ENCODE data around the gene PDIA5.

The PDIA5 gene

DNA sequence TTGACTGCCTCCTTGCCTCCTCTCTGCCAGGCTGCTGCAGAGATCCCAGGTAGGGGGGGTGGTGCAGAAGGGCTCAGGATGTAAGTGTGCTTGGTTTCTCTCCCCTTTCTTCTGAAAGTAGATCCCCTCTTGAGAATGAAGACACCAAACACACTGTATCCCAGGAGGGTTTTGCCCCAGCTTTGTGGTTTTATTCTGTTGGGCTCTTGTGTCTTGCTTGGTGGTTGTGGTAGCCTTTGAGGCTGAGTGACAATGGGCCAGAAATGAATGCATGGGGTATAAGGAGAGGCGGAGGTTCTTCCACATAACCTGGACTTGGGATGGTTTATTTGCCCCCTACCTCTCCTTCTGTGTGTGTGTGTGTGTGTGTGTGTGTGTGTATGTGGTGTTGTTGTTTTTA lies 5.7 kb downstream of the PDIA5 start:
- no peak for DNase-seq

DNA sequence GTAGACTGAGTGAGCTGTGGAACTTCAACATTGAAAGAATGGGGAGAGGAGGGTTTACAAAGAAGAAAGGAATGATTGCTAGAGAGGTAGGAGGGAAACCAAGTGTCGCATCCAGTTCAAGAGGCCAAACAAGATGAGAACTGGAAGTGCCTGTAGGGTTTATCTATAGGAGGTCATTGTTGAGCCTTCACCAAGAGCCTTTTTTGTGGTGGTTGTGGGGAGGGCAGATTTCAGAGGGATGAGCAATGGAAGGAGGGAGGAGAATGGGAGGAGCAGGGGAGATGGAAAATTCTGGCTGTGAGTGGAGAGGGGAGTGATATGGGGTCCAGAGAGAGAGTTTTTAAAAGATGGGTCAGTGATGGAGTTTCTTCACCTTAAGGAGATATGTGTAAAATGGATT lies 8.5 kb downstream of the PDIA5 start:
- no peak for DNase-seq

DNA sequence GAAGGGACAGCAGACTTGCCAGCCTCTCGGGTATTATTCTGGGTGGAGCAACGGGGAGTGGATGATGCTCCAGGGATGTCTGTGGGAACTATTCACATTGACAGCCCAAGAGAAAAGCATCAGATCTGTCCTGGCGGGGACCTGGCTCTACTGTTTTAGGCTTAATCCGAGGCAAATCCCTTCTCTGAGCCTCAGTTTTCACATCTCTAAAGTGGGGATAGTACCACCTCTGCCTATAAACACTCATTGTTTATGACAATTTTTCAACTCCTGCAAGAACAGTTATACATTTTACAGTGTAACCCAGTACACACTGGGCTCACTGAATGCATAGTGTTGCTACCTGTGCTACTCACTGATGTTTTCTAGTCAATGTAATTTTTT lies 9.3 kb downstream of the PDIA5 start:
- DNase-seq: no peak

DNA sequence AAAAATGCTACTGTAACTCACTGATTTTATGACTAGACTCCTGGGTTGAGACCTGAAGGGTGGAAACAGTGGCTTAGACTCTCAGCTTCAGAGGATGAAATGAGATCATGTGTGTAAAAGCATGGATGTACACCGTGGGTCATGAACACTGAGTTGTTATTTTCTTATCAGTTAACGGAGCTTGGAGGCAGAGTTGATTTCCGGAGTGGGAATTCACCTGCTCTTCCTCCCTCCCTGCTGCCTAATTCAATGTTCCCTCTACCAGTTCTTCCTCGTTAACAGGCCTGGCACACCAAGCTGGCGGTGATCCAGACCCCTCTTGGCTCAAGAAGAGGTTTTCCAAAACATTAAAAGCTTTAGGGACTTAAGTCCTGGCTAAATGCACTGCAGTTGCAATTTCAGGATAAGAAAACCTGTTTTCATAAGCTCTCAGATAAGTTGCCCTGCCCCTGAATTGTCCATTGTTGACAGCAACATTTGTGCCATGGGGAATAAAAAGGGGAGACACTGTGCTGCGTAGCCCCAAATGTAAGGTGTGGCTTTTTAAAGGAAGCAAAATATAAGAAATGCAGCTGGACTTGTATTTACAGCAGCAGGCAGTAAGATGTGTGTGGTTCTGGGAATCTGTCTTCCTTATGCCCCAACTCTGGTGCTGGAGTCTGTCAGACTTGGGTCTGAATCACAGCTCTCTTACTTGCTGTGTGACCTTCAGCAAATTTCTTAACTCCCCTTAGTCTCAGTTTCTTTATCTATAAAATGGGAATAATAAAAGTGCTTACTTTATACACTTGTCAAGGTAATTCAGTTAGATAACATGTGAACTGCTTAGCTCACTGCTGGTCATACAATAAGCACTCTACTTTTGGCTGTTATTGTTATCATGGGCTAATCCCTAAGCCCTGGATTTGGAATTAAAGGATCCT lies 9.9 kb downstream of the PDIA5 start:
- no peak for DNase-seq

DNA sequence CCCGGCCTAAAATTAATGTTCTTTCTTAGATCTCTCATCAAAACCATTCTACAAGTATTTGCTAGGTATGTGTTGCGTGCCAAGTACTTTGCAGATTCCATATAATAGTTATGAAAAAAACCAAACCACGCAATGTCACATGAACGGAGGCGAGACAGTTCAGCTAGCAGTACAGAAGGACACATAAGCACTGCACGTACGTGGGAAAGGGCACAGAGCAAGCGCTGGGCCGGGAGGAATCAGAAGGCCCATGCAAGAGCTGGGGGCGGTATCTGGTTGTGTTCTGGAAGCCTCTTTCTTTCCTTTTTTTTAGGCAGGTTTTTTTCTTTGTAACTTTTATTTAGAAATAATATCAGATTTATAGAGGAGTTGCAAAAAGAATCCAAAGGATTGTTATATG lies 11.3 kb downstream of the PDIA5 start:
- DNase-seq: no peak

DNA sequence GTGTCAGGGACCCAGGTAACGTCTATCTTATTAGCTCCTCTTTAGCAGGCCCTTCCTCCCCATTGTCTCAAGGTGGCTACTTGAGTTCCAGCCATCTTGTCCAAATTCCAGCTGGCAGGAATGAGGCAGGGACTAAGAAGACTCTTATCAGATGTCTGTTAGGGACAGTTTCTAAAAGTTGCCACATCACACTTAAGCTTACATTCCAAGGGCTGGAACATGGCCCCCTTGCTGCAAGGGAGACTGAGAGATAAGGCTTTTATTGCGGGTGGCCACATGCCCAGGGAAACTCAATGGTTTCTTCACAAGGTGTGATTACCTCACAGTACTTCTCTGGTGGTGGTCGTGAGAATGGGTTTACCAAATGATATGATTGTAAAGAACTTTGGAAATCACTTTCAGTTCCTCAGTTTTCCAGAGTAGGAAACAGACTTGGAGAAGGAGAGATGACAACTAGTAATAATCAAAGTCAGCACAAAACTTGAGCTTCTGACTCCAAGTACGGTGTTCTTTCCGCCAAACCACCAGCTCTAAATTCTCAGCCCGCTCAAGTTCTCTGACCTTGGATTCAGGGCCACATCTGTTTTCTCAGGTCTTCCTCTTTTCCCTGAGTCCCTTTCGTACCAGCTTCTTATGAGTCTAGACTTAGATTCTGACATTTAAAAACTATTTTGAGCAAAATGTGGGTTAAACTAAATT lies 14.2 kb downstream of the PDIA5 start:
- no peak for DNase-seq

DNA sequence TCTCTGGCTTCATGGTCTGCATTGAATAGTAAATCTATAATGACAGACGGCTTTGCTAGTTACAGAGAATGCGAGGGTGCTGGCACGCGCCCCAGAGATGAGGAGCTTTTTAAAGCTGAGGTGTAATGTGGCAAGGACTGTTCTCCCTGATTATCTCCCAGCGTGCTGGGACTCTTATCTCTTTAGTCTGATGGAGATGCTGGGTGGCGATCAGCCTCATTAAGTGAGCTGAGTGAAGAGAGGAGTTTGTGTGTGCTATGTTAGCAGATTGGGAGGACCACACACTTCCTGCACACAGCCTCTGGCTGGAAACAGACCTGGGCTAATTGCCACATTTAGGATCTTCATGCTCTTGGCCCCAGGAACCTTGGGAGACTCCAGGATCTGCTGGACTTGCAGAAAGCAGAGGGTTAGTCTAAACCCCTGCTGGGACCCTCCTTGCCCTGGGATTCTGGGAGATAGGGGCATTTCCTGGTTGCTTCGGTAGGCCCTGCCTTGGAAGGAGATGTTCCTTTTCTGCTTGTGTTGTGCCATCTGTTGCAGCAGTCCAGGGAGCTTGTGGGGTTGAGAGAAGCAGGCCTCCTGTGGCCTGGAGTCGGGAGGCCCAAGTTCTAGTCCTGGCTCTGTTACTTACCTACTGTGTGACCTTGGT lies 15.0 kb downstream of the PDIA5 start:
- DNase-seq: no peak

DNA sequence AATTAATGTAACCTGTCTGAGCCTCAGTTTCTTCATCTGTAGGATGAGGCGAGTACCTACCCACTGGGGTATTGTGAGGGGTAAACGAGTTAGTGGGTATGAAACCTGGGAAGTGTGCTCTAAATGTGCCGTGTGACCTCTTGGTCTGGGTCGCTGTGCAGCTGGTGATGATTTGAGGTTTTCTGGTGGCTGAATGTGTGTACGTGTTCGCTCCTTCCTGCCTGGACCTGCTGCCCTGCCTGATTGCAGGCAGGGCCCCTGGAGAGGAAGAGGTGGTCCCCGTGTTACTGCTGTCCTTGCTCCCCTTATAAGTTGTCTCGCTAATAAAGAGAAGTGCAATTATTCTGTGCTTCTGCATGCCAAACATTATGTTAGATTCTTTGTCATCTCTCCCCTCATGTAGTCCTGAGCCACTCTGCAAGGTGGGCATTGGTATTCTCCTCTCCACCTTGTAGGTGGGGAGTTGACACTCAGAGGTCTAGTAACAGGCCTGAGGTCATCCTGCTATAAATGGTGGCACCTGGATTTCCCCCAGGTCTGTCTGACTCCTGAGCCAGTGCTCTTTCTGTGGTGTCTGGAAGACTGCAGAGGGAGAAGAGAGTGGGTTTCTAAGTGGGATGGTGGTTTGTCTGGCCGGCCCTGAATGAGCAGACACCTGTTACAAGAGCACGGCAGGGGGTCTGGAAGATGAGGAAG lies 15.7 kb downstream of the PDIA5 start:
- no peak for DNase-seq

DNA sequence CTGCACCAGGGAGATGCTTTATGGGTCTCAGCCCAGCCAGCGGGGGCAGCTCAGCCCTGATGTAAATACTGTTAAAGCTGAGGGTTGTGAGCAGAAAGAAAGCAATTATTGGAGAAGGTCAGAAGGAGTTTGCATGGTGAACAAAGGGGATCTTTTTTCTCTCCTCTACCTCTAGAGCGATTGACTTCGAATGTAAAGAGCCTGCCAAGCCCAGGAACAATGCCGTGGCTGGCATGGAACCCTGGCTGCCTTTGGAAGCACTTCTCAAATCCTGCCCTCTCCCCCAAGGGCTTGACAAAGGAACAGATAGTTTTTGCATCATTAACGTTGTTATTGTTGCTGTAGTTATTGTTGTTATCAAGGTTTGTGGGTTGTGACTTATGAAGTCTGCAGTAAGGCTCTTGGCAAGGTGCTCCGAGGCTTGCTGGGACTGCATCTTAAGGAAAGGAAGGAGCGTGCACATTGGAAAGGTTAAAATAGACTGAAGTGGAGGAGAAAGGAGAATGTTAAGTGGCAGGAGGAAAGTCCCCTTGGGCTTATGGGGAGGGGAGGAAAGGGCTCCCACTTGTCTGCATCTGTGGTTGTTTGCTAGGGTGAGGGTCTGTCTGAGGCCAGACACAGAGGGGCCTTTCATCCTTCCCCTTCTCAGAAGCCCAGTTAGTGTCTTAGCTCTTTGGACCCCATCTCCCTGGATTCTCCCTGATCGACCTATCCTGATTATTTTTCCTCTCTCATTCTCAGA lies 16.7 kb downstream of the PDIA5 start:
- DNase-seq: no peak

DNA sequence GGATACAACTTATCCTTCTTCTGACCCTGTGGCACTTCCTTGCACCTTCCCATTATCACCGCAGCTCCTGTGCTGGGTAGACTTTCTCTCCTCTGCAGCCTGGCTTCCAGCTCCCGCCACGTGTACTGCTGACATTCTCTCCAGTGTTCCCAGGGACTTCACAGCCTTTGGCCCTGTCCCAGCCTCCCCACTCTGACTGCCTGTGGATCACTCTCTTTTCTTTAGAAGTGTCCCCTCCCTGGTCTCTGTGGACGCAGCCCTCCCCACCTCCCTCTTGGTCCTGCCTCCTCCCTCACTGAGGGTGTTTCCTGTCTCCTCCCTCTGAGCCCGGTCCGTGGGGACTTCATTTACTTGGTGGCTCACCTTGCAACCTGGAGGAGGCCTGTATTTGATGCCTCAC lies 17.4 kb downstream of the PDIA5 start:
- DNase-seq: no peak

DNA sequence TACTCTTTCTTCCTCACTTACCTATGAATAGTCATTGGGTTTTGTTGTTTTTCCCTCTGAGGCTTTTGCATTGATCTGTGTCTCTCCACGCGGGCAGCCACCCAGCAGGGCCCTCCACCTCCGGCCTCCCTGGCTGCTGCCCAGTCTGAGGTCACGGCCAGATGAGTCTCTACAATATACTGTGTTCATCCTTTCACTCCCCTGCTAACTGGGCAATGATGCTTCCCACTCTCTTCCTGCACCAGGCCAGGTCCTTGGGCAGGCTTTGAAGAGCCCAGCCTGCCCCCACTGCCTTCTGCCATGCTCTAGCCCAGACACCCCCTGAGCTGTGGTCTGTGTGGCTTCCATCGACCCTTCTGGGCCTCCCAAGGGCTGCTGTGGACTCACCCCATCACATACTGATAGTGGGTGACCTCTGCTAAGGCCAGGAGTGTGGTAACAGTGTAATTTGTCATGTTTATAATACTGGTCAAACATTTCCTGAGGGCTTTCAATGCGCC lies 18.0 kb downstream of the PDIA5 start:
- DNase-seq: no peak

DNA sequence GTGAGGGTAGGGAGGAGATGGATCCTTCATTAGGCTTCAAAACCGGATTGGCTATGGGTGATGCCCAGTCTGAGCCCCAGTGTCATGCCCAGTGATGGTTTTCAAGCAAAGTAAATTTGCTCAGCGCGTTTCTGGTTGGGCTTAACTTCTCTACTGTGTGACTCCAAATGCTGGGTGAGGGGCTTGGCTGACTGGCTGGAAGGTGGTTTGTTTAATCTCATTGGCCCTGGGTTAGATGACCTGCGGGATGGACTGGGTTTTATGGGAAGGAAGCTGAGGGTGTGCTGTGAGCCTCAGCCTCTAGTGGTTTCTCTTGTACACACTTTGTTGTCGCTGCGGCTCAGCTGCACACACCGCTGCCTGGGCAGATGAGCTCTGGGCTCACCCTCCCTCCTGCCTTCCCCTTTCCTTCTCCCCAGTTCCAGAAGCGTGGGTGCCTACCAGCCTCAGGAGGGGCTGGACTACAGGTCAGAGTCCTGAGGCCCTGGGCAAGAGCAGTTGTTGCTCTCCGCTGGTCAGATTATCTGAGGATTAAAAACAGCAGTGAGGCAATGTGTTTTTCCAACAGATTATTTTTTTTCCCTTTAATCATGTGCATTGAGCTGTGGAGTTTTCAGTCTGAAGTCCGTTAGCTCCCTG lies 18.6 kb downstream of the PDIA5 start:
- DNase-seq: no peak

DNA sequence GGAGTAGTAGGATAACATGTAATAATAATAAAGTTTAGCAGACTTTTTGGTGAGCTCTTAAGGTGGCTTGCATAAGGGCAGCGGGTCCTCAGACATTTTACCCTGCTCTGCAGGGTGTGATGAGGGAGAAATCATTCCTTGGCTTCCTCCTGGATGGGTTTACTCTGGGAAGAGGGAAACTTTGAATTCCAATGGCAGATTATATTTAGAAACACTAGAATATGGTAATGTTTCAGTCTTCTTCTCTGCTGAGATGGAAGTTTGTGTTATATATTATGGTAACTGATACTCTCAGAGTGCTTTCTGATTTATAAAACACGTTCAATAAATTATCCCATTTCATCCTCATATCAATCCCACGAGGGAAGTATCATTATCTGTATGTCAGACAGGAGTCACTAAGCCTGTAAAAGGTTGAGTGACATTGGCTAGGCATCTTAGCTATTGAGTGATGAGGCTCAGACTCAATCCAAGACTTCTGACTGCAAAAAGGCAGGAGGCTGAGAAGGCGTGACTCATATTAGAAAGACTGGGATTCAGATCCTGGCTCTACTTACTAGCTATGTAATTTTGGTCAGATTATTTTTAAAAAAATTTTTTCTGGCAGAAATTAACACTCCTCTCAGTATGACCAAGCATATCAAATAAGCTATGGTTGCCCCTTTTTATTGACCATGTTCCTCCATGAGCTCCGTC lies 19.3 kb downstream of the PDIA5 start:
- no peak for DNase-seq

DNA sequence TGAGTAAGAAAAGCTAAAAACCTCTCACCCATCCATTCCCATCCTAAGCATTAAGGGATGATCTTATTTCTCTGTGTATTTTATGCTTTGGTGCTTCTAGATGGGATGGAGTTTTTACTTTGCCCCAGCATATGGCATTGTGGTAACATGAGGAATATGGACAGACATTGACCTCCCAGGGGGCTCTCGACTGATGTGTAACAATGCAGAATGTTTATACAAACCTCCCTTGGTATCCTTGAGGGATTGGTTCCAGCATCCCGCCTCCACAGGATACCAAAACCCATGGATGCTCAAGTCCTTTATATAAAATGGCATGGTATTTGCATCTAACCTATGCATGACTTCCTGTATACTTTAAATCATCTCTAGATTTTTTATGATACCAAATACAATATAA lies 21.6 kb downstream of the PDIA5 start:
- no peak for DNase-seq

DNA sequence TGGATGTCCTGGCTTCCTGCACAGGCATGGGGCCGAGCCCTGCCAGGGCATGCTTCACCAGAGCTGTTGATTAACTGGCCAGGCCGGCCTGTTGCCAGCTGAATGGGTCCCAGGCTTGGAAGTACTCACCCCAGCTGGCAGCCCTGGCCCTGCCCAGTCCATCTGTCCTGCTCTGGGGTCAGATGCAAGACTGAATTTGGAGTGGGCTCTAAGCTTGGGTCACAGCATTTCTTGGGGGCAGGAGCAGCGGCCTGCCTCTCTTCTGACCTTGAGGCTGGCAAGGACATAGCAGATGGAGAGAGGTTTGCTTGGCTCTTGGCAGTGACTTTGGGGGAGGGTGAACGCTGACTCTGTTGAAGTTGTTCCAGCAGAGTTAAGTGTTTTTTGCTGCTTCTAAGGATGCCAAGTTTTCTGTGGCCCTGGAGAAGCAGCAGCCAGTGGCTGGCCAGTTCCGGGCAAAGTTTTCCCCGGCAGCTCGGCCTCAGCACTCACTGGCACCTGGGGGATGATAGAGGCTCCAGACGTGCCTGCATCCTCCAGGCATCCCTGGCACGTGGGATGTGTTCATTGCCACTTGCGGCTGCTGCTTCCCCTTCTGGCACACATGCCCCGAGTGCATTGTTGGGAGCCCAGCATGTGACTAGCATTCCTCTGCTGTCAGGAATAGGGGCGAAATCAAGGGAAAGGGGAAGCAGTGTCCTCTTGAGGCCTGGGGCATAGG lies 22.9 kb downstream of the PDIA5 start:
- no peak for DNase-seq

DNA sequence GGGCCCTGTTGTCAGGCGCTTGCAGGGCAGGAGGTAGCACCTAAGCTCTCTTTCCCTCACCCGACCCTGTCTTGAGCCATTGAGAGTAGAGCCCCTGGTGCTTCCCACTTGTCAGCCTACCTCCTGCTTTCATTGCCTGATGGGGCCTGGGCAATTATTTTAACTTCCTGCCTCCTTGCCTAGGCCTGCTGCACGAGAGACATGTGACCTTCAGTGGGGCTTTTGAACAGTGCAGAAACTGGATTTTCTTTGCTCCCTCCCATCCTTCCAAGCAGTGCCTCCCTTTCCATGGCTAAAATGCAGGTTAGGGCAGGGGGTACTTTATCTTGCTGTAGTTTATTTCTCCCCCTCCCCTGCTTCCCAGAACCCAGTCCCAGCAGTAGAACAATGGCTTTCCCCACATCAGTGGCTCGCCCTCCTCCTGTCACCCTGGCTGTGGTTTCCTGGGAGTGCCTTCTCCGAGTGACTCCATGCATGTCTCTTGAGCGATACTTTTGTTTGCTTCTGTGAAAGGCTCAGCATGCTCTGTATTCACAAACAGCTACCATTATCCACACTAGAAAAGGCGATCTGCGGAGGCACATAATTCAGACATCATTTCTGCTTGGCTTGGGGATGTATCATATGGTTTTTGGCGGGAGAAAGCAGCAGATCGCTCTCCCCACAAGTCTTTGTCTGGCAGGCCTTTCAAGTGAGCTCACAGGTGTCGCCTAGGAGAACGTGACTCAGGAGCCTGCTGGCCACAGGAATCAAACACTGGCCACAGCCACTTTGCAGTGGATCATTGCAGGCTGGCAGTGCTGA lies 24.1 kb downstream of the PDIA5 start:
- no peak for DNase-seq

DNA sequence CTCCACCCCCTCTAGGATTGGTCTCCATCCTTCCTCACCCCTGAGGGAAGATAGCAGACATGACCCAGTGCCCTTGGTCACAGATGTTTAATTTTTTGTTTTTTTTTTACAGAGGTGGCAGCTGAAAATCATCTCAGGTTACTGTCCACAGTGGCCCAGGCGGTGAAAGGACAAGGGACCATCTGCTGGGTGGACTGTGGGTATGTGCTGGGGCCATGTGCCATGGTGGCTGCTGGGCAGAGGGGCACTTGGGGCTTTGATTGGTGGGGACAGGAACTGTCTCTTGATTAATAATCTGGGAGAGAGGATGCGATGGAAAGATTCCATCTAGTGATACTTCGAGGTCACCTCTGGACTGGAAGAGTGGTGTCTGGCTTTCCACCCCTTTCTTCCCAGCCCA lies 25.4 kb downstream of the PDIA5 start:
- no peak for DNase-seq

DNA sequence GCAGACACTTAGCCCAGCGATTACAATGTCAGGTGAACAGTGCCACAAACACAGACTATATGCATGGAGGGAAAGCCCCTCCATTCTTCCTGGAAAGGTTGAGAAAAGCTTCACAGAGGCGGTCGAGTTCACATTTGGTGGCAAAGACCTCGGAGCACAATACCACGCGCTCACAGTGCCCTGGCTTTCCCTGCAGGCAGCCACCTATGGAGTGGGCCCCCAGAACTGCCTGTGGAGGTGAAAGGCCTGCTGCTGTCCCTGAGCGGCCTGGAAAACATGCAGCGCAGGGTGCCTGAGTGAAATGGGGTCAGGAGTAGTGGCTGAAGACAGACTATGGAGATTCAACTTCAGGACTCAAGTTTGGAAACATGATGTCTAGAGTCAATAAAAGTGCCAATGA lies 26.9 kb downstream of the PDIA5 start:
- DNase-seq: no peak

DNA sequence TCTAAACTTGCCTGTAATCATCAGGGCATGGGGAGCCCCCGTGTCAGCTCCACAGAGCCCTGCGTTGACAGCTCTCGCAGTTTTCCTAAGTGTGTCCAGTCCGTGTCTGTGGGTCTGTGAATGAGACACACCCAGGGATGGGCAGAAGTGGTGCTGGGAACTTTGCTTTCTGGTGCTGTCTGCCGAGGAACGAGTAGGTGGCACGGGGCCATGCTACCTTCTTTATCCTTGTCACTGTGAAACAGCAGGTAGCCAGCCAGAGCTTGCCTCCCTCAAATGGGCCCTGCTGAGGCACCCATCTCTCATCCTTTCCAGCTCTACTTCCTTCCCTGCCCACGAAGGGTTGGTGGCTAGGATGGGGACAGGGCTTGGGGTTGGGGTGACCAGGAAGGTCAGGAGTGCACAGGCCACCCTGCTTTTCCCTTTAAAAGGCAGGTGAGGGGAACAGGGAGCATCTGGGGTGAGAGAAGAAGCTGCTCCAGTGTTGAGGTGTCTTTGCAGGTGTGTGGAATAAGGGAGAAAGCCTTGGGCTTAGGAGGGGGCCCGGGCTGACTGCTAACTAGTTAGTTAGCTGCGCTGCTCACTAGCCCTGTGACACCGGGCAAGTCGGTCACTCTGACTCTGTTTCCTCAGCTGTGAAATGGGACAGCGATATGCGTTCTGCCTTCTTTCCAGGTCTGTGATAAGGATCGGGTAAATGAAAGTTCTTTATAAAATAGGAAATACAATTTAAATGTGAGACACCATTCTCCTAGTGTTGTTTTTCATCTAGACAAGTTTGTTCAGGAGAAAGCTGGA lies 27.9 kb downstream of the PDIA5 start:
- no peak for DNase-seq
